ENCODE data around the gene RTP1. TPM values are rescaled to one million over a fixed set of nuclear protein-coding genes. Genes with fewer than 3 reads are reported as not detected.
"Not testable (repeated sequence)": the region's sequence is repeated elsewhere in the genome, so short reads cannot be mapped to it uniquely, and the experiment has no call there.

The RTP1 gene
- total RNA-seq, 2 experiments from 2014 or later = not detected

DNA sequence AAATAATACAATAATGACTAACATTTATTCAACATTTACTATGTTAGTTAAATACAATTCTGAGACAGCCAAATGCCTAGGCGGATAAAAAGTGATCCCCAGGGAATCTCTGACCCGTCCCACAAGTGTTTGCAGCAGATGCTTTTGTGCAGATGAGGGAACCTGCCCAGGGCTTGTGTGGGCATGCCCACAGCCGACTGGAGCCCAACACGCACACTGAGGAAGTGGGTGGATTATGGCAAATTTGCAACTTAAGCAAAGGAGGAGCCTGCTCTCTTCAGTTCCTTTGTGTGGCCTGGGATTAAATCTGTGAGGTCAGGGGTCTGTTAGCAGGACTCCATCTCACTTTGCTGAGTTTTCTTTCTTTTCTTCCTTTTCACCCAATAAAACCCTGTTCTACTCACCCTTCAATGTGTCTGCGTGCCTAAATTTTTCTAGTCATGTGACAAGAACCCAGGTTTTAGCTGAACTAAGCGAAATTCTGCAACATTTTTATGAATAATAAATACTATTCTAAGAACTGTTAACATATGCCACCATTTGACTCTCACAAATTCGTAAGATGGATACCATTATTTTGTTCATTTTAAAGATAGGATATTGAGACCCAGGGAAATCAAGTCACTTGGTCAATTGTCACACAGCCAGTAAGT is 13.9 kb upstream of the RTP1 start:
- DNase-seq = no peak
- Mint-ChIP-seq H3K36me3 (ENCODE audit: low read depth) (no peaks in the 10 kb centered on the region), H3K4me1 (peaks cover 15% of the 10 kb centered on the region), H3K4me3 (no peak overlapping the region), H3K27me3 (peaks cover 16% of the 10 kb centered on the region), H3K27ac (no peak overlapping the region), H3K9me3 (no peaks in the 10 kb centered on the region)
- ChIA-PET CTCF (interaction anchor here (0.7 to 1.1 kb wide), 2 partner anchors 18 to 360 kb away, joined by 3 to 6 read pairs; no protein-coding TSS in a partner anchor), POLR2A (interaction anchor here (0.6 to 1.0 kb wide), 2 partner anchors 400 kb away, joined by 3 read pairs; partner anchors contain the start of gene EIF4A2)

DNA sequence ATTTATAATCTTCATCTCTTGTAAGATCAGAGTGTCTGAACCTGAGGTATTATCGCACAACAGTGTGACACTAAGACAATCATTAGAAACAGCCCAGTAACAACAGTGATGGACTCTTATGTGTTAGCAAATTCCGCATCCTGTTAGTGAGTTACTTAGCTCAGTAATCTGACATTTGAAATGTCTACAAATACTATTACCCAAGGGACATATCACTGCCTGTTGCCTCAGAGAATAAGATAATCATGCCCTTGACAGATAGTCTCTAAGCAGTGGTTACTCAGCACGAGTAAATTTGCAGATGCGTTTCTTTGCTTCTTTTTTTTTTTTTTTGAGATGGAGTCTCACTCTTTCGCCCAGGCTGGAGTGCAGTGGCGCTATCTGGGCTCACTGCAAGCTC is 13.4 kb upstream of the RTP1 start:
- CTCF ChIA-PET = interaction anchor here (0.7 kb wide), 2 partner anchors 71 to 359 kb away, joined by 3 read pairs; no protein-coding TSS in a partner anchor

DNA sequence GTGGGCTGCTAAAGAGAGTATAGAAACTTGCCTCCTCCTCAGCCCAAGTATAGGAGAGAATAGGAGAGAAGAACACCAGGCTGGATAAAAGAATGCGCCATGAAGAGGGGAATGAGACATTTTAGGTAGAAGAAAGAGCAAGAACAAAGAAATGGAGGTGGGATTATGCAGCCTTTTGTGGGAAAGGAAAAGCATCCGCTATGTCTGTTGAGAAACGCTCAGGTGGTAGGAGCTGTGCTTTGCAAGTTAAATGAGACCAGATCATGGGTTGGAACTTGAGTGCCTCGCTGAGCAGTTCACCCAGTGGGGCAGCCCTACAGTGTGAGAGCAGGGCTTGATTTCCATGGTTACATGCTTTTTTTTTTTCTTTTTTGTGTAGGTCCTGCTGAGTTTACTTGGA is 11.5 kb upstream of the RTP1 start:
- Mint-ChIP-seq H3K27me3 (peaks cover 29% of the 10 kb centered on the region), H3K4me1 (peaks cover 15% of the 10 kb centered on the region), H3K36me3 (ENCODE audit: low read depth) (no peaks in the 10 kb centered on the region), H3K4me3 (no peak overlapping the region), H3K27ac (no peak overlapping the region), H3K9me3 (no peaks in the 10 kb centered on the region)
- POLR2A ChIA-PET = no interaction called here
- no peak for DNase-seq
- CTCF ChIA-PET = no interaction called here

More for the DNA sequence above, 13.4 kb upstream of the RTP1 start:
- DNase-seq = no peak
- H3K9me3 Mint-ChIP-seq = no peaks in the 10 kb centered on the region
- no peaks in the 10 kb centered on the region for H3K36me3 Mint-ChIP-seq (ENCODE audit: low read depth)
- POLR2A ChIA-PET = interaction anchor here (0.6 kb wide), 1 partner anchor 401 kb away, joined by 3 read pairs; the partner anchor contains the start of gene EIF4A2
- peaks cover 17% of the 10 kb centered on the region for H3K27me3 Mint-ChIP-seq
- H3K27ac Mint-ChIP-seq = no peak overlapping the region
- H3K4me3 Mint-ChIP-seq = no peak overlapping the region
- peaks cover 15% of the 10 kb centered on the region for H3K4me1 Mint-ChIP-seq

DNA sequence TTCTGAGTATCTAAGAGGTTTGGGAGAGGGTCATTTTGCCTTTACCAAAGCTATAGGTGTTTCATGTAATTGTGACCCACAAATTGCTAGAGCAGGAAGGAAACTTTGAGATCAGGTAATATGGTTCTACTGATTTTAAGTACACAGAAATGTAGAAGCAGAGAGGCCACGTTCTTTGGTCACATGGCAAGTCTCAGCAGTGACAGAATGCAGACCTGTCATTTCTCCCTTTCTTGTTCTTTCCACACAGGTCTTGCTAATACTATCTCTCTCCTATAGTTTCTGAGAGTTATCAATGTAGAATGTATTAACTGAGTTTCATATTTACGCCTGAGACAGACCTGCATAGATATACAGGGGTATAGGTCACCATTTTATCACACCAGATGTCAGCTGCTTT is 10.9 kb upstream of the RTP1 start:
- Mint-ChIP-seq H3K36me3 (ENCODE audit: low read depth) (no peaks in the 10 kb centered on the region), H3K27me3 (peaks cover 34% of the 10 kb centered on the region), H3K9me3 (no peaks in the 10 kb centered on the region), H3K4me3 (no peak overlapping the region), H3K27ac (no peak overlapping the region), H3K4me1 (peaks cover 15% of the 10 kb centered on the region)
- CTCF ChIA-PET = no interaction called here
- POLR2A ChIA-PET = no interaction called here
- no peak for DNase-seq

DNA sequence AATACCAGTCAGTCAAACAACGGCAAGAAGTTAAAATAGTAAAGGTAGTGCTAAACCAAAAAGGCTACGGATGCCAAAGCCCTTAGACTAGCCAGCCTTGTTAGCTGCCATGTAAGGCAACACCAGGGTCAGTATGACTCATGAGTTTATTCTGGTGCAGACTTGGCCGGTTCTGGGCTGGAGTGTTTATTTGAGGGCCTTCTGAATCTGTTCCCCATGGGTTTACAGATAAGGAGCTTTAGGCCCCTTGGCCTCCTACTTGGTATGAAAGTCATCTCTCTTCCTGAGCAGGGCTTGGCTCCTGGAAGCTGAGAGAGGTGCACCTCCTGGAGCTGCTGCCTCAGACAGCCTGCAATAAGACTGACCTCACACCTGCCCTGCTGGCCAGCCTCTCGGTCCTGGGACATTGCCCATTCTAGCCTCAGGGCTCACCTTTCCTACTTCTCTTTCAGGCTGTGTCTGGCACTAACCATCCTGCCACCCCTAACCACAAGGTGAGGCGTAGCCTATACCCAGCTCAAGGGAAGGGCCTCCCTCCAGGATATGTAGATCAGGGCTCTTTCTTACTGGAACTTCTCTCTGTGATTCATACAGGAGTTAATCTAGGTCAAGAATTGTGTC is 10.4 kb upstream of the RTP1 start:
- no peak for DNase-seq
- Mint-ChIP-seq H3K27ac (no peak overlapping the region), H3K4me1 (peaks cover 15% of the 10 kb centered on the region), H3K4me3 (no peak overlapping the region), H3K27me3 (peaks cover 39% of the 10 kb centered on the region), H3K9me3 (no peaks in the 10 kb centered on the region), H3K36me3 (ENCODE audit: low read depth) (no peaks in the 10 kb centered on the region)
- CTCF ChIA-PET = no interaction called here
- POLR2A ChIA-PET = no interaction called here

DNA sequence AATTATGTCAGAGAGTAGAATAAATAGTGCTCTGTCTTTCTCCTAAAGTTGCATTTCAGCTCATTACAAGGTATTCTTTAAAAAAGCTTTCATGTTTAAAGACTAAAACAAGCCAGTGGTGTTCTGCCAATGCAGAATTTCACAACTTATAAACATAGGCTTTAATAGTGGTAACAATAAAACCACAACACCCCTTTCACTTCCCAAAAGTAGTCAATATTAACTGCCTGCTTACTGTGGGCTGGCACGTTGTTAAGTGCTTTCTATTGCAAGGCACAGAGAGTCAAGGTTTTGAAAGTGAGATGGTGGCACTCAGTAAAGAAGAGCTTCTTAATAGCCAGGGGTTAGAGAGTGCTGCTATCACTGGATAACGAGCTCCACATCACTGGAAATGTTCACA is 8.4 kb upstream of the RTP1 start:
- Mint-ChIP-seq H3K36me3 (ENCODE audit: low read depth) (no peaks in the 10 kb centered on the region), H3K27me3 (peaks cover 48% of the 10 kb centered on the region), H3K4me3 (no peak overlapping the region), H3K4me1 (peaks cover 11% of the 10 kb centered on the region), H3K9me3 (no peaks in the 10 kb centered on the region), H3K27ac (no peak overlapping the region)
- ChIA-PET CTCF (interaction anchor here (0.6 kb wide), 1 partner anchor 122 kb away, joined by 4 read pairs; no protein-coding TSS in a partner anchor), POLR2A (no interaction called here)
- DNase-seq = no peak

DNA sequence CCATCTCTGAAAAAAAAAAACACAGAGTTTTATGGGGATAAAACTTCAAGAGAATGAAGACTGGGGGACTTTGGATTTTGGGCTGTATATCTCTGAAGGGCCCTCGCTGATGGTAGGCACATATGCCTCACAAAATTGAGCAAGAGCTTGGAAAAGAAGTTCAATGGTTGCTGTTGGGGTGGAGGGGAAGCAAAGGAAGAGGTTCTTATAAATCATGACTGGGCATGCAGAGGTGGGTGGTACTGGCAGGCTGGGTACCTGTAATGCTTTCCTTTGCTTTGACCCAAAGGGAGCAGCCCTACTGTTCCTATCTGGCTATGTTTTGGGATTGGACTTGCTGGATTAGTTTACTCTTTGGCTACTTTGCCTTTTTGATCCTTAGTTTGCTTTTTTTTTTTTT is 6.0 kb upstream of the RTP1 start:
- Mint-ChIP-seq H3K4me1 (peaks cover 11% of the 10 kb centered on the region), H3K27me3 (peaks cover 54% of the 10 kb centered on the region), H3K4me3 (no peak overlapping the region), H3K9me3 (no peaks in the 10 kb centered on the region), H3K27ac (no peak overlapping the region), H3K36me3 (ENCODE audit: low read depth) (no peaks in the 10 kb centered on the region)
- POLR2A ChIA-PET = no interaction called here
- CTCF ChIA-PET = no interaction called here
- no peak for DNase-seq

DNA sequence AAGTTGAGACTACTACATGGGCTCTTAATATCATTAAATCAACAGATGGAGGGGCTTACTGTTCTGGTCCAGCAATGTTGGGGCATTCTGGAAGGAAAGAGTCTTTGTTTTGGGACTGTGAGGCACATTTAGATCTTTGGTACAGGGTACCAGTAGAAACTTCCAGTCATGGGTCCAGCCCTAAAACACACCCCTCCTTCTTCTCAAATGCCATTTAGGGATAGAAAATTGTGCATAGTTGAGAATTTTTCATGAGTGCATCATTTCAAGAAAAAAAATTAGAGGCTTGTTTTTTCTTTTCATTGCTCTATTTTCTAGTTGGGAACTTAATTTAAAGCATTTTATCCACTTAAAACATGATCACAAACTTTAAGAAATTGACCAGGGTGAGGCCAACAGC is 4.1 kb upstream of the RTP1 start:
- Mint-ChIP-seq H3K27me3 (peaks cover 46% of the 10 kb centered on the region), H3K4me3 (no peak overlapping the region), H3K9me3 (no peaks in the 10 kb centered on the region), H3K27ac (no peak overlapping the region), H3K36me3 (ENCODE audit: low read depth) (no peaks in the 10 kb centered on the region), H3K4me1 (peaks cover 7% of the 10 kb centered on the region)
- ChIA-PET CTCF (no interaction called here), POLR2A (no interaction called here)
- DNase-seq = no peak

DNA sequence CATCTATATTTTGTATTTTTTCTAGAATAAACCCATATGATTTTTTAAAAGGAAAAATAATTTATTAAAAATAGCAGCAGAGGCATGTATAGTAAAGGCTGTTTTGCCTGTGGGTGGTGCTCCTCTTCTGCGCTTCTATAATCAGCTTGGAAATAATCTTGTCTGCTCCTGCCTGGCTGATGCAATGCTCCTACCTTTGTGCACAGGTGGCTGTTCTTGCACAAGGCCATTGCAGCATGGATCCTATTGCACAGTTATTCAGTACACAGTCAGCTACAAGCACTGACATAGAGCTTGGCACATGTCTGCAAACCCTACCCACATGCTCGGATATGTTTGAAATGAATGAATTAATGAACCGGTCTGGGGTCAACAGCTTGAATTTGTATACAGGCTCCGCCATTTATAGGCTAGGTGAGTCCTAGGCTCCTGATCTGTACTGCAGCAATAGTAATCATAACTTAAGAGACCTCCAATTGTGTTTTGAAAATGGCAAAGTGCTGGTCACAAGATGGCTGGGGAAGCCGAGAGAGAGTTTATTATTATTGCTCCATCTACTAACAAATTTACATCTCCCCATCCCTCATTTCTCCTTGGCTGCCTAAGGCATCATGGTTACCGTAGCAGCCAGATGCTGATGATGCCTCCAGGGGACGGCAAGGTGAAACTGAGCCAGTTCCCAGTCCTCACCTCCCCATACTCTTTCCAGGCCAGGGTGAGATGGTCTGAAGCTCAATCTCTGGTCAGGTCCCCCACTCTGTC is 532 bp upstream of the RTP1 start:
- POLR2A ChIA-PET = no interaction called here
- CTCF ChIA-PET = interaction anchor here (0.8 to 1.3 kb wide), 2 partner anchors 21 to 46 kb away, joined by 3 read pairs; no protein-coding TSS in a partner anchor

DNA sequence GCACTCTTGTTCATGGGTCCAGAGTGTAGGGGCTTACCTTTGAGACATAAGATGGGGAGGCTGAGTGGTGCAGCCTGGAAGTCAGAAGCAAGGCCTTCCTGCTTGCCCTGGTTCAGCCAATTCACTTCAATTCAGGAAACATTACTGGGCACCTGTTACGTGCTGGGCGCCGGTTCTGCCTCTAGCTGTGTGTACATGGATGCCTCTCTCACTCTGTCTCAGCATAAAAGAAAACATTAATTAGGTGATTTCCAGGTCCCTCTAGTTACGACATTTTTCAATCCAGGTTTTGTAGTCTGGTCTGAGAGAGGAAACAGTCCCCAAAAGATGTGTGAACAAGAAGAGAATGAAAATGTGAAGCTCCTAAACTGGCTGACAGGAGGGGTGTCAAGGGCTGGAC is 1.2 kb downstream of the RTP1 start:
- Mint-ChIP-seq H3K36me3 (ENCODE audit: low read depth) (no peaks in the 10 kb centered on the region), H3K9me3 (no peaks in the 10 kb centered on the region), H3K27me3 (peaks cover 30% of the 10 kb centered on the region), H3K27ac (no peak overlapping the region), H3K4me3 (no peak overlapping the region), H3K4me1 (no peaks in the 10 kb centered on the region)
- POLR2A ChIA-PET = no interaction called here
- DNase-seq = no peak
- CTCF ChIA-PET = no interaction called here

More for the DNA sequence above, 532 bp upstream of the RTP1 start:
- no peak for DNase-seq
- Mint-ChIP-seq H3K4me3 (no peak overlapping the region), H3K27me3 (peaks cover 26% of the 10 kb centered on the region), H3K9me3 (no peaks in the 10 kb centered on the region), H3K36me3 (ENCODE audit: low read depth) (no peaks in the 10 kb centered on the region), H3K27ac (no peak overlapping the region), H3K4me1 (peaks cover 7% of the 10 kb centered on the region)

DNA sequence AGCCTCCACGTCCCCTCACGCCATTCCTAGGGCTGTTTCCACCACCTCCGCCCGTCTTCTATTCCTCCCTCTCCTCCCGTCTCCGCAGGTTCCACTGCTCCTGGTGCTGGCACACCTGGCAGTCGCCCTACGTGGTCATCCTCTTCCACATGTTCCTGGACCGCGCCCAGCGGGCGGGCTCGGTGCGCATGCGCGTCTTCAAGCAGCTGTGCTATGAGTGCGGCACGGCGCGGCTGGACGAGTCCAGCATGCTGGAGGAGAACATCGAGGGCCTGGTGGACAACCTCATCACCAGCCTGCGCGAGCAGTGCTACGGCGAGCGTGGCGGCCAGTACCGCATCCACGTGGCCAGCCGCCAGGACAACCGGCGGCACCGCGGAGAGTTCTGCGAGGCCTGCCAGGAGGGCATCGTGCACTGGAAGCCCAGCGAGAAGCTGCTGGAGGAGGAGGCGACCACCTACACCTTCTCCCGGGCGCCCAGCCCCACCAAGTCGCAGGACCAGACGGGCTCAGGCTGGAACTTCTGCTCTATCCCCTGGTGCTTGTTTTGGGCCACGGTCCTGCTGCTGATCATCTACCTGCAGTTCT is 2.3 kb downstream of the RTP1 start:
- peaks cover 23% of the 10 kb centered on the region for H3K27me3 Mint-ChIP-seq
- H3K36me3 Mint-ChIP-seq (ENCODE audit: low read depth); H3K9me3 Mint-ChIP-seq; CTCF ChIA-PET; H3K27ac Mint-ChIP-seq; DNase-seq; POLR2A ChIA-PET; H3K4me1 Mint-ChIP-seq; H3K4me3 Mint-ChIP-seq: not testable (repeated sequence)

DNA sequence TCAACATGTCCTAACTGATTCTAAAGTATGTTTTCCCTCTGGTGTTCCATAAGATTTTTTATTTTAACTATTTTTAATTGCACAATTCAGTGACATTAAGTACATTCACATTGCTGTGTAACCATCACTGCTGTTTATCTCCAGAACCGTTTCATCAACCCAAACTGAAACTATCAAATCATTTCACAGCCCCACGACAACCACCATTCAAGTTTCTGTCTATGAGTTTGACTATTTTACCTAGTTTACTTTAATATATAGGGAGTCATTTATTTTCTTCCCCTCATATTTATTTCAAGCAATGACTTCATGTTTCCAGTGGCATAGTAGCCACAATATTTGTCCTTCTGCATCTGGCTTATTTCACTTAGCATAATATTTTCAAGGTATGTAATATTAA is 8.4 kb downstream of the RTP1 start:
- ChIA-PET CTCF (no interaction called here), POLR2A (no interaction called here)
- H3K4me3 Mint-ChIP-seq = no peak overlapping the region
- no peaks in the 10 kb centered on the region for H3K36me3 Mint-ChIP-seq (ENCODE audit: low read depth)
- no peak overlapping the region for H3K27ac Mint-ChIP-seq
- no peaks in the 10 kb centered on the region for H3K4me1 Mint-ChIP-seq
- H3K9me3 Mint-ChIP-seq = no peaks in the 10 kb centered on the region
- DNase-seq = no peak
- H3K27me3 Mint-ChIP-seq = peaks cover 22% of the 10 kb centered on the region

DNA sequence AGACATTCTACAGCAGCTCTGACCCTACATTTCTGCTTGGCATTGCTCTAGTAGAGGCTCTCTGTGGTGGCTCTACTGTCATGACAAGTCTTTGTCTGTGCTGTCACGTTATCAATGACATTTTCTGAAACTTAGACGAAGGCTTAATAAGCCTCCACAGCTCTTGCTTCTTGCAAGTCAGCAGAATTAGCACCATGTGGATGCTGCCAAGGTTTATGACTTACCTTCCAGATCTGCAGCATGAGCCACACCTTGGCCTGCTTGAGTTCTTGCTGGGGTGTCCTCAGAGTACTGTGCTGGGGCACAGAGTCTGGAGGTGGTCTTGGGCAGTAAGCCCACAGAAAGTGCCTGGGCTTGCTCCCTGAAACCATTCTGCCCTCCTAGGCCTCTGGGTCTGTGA is 9.8 kb downstream of the RTP1 start:
- no peak overlapping the region for H3K4me3 Mint-ChIP-seq
- POLR2A ChIA-PET = no interaction called here
- CTCF ChIA-PET = no interaction called here
- DNase-seq = no peak
- no peaks in the 10 kb centered on the region for H3K9me3 Mint-ChIP-seq
- no peak overlapping the region for H3K27ac Mint-ChIP-seq
- H3K27me3 Mint-ChIP-seq = peaks cover 22% of the 10 kb centered on the region
- no peaks in the 10 kb centered on the region for H3K4me1 Mint-ChIP-seq
- H3K36me3 Mint-ChIP-seq (ENCODE audit: low read depth) = no peaks in the 10 kb centered on the region
